Duodenal mucosa (tissue), 2 donors: ENCODE measurements around the gene CDR2.

ENCODE experiments used
- H3K27ac ChIP-seq: one replicate; pipeline ENCODE4 v1.7.0; 2013; ENCODE audit warnings: low read depth, low read length
- H3K27me3 ChIP-seq, 2 donors: one replicate each; pipeline ENCODE4 v1.7.0; 2013; ENCODE audit warnings: low read length in 2 of 2, control low read depth in 1 of 2; ENCODE audit not compliant: insufficient read depth in 2 of 2, control insufficient read depth in 1 of 2
- H3K36me3 ChIP-seq, 2 donors: one replicate each; pipeline ENCODE4 v1.7.0; 2013; ENCODE audit warnings: low read length in 2 of 2, control low read depth in 1 of 2; ENCODE audit not compliant: insufficient read depth in 2 of 2, control insufficient read depth in 1 of 2
- H3K4me1 ChIP-seq, 2 donors: one replicate each; pipeline ENCODE4 v1.7.0; 2013; ENCODE audit warnings: low read length in 2 of 2, control low read depth in 1 of 2; ENCODE audit not compliant: insufficient read depth in 2 of 2, control insufficient read depth in 1 of 2
- H3K4me3 ChIP-seq, 2 donors: one replicate each; pipeline ENCODE4 v1.7.0; 2013; ENCODE audit warnings: low read length in 2 of 2, low read depth in 1 of 2
- H3K9ac ChIP-seq, 2 donors: one replicate each; pipeline ENCODE4 v1.7.0; 2013; ENCODE audit warnings: low read length in 2 of 2, low read depth in 1 of 2
- H3K9me3 ChIP-seq, 2 donors: one replicate each; pipeline ENCODE4 v1.7.0; 2013; ENCODE audit warnings: low read length in 2 of 2, control low read depth in 1 of 2; ENCODE audit not compliant: control insufficient read depth in 1 of 2

CDR2 gene

DNA sequence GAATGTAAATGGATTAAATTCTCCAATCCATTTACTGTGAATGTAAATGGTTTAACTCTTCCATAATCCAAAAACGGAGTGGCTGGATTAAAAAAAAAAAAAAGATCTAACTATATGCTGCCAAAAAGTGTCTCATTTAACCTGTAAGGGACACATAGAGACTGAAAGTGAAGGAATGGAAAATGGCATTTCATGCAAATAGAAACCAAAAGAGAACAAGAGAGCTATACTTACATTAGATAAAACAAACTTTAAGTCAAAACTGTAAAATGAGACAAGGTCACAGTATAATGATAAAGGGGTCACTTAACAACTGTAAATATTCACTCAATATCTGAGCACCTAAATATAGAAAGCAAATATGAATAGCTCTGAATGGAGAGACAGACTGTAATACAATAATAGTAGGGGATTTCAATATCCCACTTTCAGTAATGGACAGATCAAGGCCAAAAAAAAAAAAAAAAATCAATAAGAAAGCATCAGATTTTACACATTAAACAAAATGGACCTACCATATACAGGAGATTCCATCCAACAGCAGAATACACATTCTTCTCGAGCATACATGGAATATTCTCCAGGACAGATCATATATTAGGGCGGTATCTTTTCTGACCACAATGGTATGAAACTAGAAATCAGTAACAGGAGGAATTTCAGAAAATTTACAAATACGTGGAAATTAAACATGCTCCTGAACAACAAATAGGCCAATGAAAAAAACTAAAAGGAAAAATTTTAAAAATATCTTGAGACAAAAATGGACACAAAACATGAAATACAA lies 36.4 kb downstream of the CDR2 start:
- no peak overlapping the region for H3K27ac ChIP-seq
- H3K4me1 ChIP-seq: no peaks in the 10 kb centered on the region
- no peak overlapping the region for H3K4me3 ChIP-seq
- no peaks in the 10 kb centered on the region for H3K27me3 ChIP-seq
- H3K36me3 ChIP-seq: peaks cover 26 to 37% of the 10 kb centered on the region in 2 donors
- peaks cover 0 to 16% of the 10 kb centered on the region in 2 donors for H3K9me3 ChIP-seq
- no peak overlapping the region for H3K9ac ChIP-seq

DNA sequence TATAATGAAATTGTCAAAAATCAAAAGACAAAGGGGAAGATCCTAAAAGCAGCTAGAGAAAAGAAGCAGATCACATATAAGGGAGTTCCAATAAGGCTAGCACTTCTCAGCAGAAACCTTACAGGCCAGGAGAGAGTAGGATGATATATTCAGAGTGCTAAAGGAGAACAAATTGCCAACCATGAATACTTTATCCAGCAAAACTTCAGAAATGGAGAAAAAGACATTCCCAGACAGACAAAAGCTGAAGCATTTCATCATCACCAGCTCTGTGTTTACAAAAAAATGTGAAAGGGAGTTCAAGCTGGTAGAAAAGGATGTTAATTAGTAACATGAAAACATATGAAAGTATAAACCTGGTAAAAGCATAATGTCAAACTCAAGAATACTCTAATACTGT lies 37.4 kb downstream of the CDR2 start:
- Histone ChIP-seq H3K27ac (no peak overlapping the region), H3K4me3 (no peak overlapping the region), H3K4me1 (no peaks in the 10 kb centered on the region), H3K9ac (no peak overlapping the region), H3K27me3 (no peaks in the 10 kb centered on the region), H3K36me3 (peaks cover 26 to 45% of the 10 kb centered on the region in 2 donors), H3K9me3 (peaks cover 0 to 16% of the 10 kb centered on the region in 2 donors)

DNA sequence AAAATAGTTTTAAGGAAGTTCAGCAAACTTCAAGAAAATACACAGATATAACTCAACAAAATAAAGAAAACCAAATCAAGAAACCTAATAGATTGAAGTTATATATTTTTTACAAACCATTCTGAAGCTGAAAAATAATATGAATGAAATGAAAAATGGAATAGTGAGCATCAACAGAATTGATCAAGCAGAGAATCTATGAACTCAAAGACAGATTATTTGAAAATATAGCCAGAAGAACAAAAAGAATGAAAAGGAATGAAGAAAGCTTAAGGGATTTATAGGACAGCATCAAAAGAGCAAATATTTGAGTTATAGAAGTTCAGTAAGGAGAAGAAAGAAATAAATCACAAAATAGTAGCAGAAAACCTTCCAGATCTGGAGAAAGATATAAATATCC lies 37.8 kb downstream of the CDR2 start:
- no peak overlapping the region for H3K27ac ChIP-seq
- H3K9ac ChIP-seq: no peak overlapping the region
- H3K36me3 ChIP-seq: peaks cover 26 to 50% of the 10 kb centered on the region in 2 donors
- H3K27me3 ChIP-seq: no peaks in the 10 kb centered on the region
- H3K4me3 ChIP-seq: no peak overlapping the region
- peaks cover 0 to 16% of the 10 kb centered on the region in 2 donors for H3K9me3 ChIP-seq
- H3K4me1 ChIP-seq: no peaks in the 10 kb centered on the region

DNA sequence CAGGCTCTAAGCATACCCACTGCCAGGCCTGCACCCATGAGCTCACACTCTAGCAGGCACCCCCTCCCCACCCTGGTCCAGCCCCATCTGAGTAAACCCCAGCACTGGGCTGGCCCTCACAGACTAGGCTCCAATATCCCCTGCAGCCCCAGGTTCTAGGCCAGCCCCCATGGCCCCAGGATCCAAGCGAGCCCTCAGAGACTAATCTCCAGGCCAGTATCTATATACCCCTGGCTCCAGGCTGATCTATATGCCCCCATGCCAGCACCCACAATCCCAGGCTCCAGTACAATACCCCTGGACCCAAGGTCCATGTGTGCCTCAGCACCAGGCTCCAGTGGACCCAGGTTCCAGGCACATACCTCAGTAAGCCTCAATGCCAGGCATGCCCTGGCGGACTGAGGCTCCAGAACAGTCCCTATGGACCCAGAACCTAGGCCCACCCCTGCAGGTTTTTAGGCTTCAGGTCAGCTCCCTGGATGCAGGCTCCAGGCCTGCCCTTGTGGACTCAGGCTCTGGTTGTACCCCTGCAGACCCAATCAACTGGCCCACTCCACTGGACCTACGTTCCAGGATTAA lies 38.7 kb downstream of the CDR2 start:
- no peaks in the 10 kb centered on the region for H3K27me3 ChIP-seq
- no peak overlapping the region for H3K27ac ChIP-seq
- H3K4me3 ChIP-seq: no peak overlapping the region
- no peak overlapping the region for H3K9ac ChIP-seq
- no peaks in the 10 kb centered on the region for H3K4me1 ChIP-seq
- peaks cover 26 to 49% of the 10 kb centered on the region in 2 donors for H3K36me3 ChIP-seq
- peaks cover 0 to 16% of the 10 kb centered on the region in 2 donors for H3K9me3 ChIP-seq

DNA sequence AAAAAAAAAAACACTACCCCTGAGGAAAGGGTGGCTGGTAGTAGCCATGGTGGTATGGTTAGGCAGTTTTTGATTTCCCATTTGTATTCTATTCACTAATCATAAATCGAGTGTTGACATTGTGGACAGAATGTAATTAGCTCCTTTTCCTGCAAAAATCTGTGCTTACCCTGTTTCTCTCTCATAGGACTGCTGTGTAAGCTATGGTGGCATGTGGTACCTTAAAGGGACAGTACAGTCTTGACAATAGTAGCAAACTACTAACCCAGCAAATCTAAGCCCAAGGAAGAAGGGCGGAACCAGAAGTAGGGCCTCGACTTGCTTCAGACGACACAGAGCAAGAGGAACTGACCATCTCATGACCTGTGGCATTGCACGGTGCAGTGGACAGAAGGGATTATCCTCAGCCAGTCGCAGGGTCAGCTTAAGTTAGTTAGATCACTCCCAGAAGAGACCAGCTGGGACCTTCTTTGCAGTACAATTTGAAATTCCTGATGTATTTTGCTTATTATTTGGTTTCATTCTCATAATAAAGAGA lies 40.9 kb downstream of the CDR2 start:
- Histone ChIP-seq H3K27ac (no peak overlapping the region), H3K27me3 (no peaks in the 10 kb centered on the region), H3K4me3 (no peak overlapping the region), H3K9me3 (peaks cover 0 to 16% of the 10 kb centered on the region in 2 donors), H3K36me3 (peaks cover 27 to 57% of the 10 kb centered on the region in 2 donors), H3K9ac (no peak overlapping the region), H3K4me1 (no peaks in the 10 kb centered on the region)

DNA sequence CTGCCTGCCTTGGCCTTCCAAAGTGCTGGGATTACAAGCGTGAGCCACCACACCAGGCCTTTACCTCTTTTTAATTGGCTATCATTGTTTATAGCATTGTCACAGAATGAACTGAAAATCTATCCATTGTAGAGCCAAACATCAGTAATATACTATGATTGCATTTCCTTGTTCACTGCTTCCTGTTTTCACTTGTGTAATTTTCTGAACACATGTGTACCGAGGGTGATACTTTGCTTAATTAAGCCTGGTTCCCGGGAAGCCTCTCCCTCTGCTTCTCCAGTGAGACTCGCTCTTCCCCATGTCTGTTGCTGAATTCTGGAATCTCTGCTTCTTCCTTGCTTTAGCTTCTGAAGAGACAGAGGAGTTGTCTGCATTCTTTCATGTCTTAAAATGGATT lies 44.1 kb downstream of the CDR2 start:
- Histone ChIP-seq H3K27me3 (no peaks in the 10 kb centered on the region), H3K4me3 (no peak overlapping the region), H3K36me3 (peaks cover 29 to 72% of the 10 kb centered on the region in 2 donors), H3K4me1 (peaks cover 0 to 3% of the 10 kb centered on the region in 2 donors), H3K27ac (no peak overlapping the region), H3K9ac (no peak overlapping the region), H3K9me3 (no peaks in the 10 kb centered on the region)

DNA sequence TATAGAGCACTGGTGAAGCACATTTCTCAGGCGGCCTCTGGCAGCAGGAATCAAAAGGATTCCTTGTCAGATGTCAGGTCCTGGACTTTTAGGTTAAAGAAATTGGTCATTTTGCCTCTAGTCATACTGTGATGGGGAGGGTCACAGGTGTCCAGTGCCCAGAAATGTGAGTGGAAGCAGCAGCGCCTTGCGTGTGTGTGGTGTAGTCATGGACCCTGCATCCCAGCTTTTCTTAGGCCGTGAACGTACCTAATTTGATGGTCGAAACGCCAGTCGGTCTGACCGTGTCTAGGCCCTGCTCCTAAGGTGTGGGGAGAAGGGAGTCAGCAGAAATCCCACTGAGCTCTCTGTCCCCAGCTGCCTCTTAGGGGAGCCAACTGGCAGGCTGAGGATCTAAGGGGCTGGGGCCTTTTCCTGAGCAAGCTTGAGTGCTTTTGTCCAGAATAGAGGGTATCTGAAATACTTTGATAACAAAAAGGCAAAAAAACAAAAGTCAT lies 45.2 kb downstream of the CDR2 start:
- H3K4me3 ChIP-seq: no peak overlapping the region
- no peak overlapping the region for H3K27ac ChIP-seq
- H3K9ac ChIP-seq: no peak overlapping the region
- H3K9me3 ChIP-seq: no peaks in the 10 kb centered on the region
- H3K27me3 ChIP-seq: no peaks in the 10 kb centered on the region
- H3K4me1 ChIP-seq: peaks cover 0 to 3% of the 10 kb centered on the region in 2 donors
- H3K36me3 ChIP-seq: peaks cover 29 to 73% of the 10 kb centered on the region in 2 donors

DNA sequence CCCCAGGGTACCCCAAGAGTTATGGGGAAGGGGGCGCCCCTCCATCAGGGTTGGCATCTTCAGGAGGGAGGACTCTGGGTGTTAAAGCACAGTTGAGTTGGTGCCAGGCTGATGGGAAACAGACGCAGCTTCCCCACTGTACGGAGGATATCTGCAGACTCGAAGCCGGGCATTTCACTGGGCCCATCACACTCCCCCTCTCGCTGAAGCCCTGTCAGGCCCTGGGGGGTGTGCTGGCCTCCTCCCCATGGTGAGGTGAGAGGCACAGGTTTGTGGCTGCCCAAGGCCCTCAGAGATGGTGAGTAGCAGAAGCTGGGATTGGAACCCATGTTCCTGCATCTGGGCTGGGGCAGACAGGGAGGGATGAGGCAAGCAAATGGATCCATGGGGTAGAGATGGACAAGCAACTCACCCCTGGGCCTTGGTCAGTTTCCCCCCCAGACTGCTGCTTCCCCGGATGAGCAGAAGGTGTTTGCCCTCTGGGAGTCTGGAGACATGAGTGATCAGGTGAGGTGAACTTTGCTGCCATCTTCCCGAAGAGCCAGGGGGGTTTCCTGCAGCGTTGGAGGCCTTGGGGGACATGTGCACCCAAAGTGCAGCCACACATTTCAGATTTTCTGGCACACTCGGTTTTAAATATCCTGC lies 46.2 kb downstream of the CDR2 start:
- Histone ChIP-seq H3K36me3 (peaks cover 23 to 73% of the 10 kb centered on the region in 2 donors), H3K9me3 (no peaks in the 10 kb centered on the region), H3K4me1 (peaks cover 0 to 3% of the 10 kb centered on the region in 2 donors), H3K27ac (no peak overlapping the region), H3K4me3 (no peak overlapping the region), H3K9ac (no peak overlapping the region), H3K27me3 (no peaks in the 10 kb centered on the region)

DNA sequence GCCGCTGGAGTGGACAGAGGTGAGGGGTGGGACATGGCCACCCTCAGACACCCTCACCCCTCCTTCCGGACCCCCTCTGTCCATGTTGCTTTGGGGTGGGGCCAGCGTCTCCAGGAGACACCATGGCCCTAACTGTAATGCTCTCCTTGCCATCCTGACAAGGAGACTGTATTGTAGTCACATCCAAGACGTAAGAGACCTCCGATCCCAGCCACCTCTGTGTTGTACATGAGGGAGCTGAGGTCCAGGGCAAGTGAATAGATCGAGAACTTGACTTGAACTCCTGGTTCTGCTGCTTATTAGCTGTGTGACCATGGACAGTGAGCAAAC lies 47.0 kb downstream of the CDR2 start:
- Histone ChIP-seq H3K9me3 (no peaks in the 10 kb centered on the region), H3K36me3 (peaks cover 23 to 76% of the 10 kb centered on the region in 2 donors), H3K9ac (no peak overlapping the region), H3K27ac (no peak overlapping the region), H3K27me3 (no peaks in the 10 kb centered on the region), H3K4me1 (peaks cover 0 to 3% of the 10 kb centered on the region in 2 donors), H3K4me3 (no peak overlapping the region)
